Adrenal gland (tissue), 5 donors: ENCODE results near the gene TRIM46.

Source experiments
- CTCF ChIP-seq, 6 experiments: fragments of 450-650 bp in 4 of 6; fragments of 200-600 bp in 2 of 6; sonication (generic) in 1 of 6; IDR thresholded peaks; 1 replicate in 5 of 6; 2 replicates in 1 of 6; pipeline versions ENCODE4 v1.5.1 to v1.8.0; 2016 to 2021; ENCODE audit warnings: antibody characterized with exemption in 6 of 6, mild to moderate bottlenecking in 2 of 6, moderate library complexity in 1 of 6
- POLR2A ChIP-seq, 2 donors: fragments of 450-650 bp; IDR thresholded peaks; one replicate each; pipeline ENCODE4 v1.6.1; 2017; ENCODE audit warnings: antibody characterized with exemption in 2 of 2, mild to moderate bottlenecking in 2 of 2, moderate library complexity in 1 of 2
- donor health status: DM: no; HTN: no; CAD: no.

GRCh38 chr1:155158991-155159390 lies 14.7 kb upstream of the TRIM46 start:
- TF ChIP-seq CTCF (IDR thresholded peaks at IDR 0.05) (no peak), POLR2A (IDR thresholded peaks at IDR 0.05) (no peak)
